T-helper 9 cell (primary cell): ENCODE data around the gene TADA3.

Experiments used
- DNase-seq: peaks from one replicate; pipeline ENCODE4 v3.0.0-alpha.2; 2020
- total RNA-seq, 2 donors: gene quantifications; one replicate each; lab custom pipeline; 2026; lab: John Stamatoyannopoulos, UW

Gene TADA3, protein sequence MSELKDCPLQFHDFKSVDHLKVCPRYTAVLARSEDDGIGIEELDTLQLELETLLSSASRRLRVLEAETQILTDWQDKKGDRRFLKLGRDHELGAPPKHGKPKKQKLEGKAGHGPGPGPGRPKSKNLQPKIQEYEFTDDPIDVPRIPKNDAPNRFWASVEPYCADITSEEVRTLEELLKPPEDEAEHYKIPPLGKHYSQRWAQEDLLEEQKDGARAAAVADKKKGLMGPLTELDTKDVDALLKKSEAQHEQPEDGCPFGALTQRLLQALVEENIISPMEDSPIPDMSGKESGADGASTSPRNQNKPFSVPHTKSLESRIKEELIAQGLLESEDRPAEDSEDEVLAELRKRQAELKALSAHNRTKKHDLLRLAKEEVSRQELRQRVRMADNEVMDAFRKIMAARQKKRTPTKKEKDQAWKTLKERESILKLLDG
- 21.5 to 48.8 reads per million in 2 donors for total RNA-seq

DNA sequence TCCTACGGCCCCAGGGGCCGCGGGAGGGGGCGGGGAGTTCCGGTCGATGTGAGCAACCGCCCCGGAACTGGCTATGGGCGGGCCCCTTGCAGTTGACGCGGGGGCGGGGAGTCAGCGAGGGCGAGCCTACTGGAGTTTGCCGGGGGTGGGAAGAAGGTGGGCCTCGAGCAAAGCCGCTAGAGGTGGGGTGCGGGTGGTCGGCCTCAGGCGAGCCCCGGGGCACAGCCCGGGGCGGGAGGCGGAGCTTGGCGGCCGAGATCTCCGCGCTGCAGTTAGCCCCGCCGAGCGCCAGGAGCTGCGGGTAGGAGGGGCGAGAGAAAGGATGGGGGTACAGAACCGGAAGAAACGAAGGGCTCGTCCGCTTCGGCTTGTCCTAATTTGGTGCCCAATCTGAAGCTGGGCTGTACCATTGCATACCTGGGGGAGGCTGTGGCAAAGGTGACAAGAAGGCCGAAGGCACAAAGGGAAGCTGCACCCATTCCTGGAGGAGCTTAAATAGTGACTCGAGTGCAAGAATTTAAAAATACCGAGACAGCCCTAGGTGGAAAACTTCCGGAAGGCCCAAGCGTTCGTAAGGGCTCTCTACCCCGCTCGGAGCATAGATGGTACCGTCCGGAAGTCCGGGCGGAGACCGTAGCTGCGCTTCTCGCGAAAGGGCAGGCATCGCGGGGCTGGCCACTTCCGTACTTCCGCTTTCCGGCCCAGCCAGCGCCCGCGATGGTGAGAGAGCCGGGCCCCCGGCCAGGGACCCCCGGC is at the start of gene TADA3, which contains the start of gene ARPC4:
TSS of gene TADA3 (minus strand) at position 69 of the 756 bp plus-strand sequence. CDS start 1,007 bp downstream, outside the sequence.
TSS of gene ARPC4 (plus strand) at position 678 of the 756 bp plus-strand sequence. CDS start at position 718, 40 bp downstream.
- DNase-seq: peak; percentile 83

DNA sequence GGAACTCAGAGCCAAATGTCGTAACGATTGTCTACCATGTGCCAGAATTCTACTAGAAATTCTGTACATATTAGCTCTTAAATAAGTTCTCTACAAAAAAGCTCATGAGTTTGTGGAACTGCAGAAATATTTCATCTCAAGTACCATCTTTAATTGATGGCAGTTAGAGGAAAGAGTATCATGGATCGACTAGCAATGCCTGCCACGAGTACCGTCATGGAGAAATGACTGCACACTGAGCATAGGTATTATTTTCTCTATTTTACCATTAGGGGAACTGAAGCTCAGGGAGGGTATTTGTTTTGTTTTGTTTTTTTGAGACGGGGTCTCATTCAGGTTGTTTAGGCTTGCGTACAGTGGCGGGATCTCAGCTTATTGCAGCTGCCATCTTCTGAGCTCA is 48.7 kb upstream of the TADA3 start:
- no peak for DNase-seq

DNA sequence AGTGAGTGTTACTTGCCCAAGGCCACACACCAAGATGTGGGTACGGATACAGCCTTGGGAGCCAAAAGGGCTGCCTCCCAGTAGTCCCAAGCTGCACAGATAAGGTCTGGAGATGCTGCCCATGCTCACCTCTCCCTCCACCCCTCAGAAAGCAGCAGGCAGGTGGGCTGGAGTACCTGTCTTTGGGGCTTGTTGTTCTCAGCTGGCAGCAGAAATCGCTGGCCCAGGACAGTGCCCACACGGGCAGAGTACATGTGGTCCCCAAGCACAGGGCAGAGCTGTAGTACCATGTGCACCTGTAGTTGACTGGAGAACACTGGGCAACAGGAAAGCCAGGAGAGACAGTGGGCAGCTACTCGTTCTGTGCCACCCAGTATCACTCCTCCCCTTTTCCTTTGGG is 46.6 kb upstream of the TADA3 start:
- no peak for DNase-seq

DNA sequence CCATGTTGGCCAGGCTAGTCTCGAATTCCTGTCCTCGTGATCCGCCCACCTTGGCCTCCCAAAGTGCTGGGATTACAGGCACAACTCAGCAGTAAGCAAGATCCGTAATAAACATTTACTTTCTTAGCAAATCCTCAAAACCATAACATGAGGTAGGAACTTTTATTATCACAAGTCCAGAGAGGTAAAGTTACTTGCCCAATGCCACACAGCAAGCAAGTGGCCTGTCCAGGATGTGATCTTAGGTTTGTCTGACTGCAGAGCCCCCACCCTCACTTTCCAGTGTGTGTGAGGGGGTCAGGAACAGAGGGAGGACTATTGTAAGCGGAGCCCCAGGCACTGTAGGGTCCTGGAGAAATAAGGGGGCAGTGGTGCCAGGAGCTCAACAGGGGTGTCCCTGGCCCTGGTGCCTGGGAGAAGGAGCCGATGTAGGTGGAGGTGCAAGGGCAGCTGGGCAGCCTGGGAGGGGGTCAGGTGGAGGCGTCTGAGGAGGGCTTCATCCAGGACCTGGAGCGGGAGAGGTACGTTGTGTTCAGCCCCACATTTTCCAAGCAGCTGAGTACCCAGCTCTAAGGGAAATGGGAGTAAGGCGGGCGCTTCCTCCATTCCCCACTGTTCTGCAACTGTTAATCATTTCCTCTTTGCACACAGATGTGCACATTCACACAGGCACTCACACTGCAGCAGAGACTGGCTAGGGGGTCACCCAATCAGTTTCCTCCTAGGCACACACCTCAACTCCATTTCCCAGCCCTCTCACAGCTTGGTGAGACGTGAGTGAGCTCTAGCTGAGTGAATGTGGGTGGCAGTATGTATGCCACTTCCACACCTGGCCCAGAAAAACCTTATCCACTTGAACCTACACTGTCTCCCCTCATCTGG is 45.7 kb upstream of the TADA3 start:
- no peak for DNase-seq

DNA sequence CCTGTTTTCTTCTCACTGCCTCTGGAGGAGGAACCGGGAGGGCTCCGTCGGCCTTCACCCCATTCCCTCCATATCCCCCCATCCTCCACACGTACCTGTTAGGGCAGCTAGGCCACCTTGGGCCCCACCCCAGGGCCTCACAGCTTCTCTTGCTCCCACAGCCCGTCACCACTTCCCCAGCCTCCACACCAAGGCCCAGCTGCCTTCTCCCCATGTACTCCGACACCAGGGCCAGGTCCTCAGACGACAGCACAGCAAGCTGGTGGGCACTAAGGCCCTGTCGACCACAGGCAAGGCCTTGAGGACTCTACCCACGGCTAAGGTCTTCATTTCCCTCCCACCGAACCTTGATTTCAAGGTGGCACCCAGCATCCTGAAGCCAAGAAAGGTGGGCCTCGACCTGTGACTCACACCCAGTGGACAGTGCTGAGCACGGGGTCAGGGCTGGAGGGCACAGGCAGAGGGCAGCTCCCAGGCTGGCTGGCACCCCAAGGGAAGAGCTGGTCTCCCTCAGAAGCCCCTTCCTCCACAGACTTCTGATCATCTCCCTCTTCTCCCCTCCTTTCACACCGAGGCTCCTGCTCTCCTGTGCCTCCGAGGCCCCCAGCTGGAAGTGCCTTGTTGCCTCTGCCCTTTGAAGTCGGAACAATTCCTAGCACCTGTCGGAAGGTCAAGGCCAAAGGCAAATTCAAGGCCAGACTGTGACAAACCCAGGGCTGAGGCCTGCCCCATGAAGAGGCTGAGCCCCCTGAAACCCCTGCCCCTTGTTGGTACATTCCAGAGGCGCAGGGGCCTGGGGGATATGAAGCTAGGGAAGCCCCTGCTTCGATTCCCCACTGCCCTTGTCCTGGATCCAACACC is 42.5 kb upstream of the TADA3 start:
- no peak for DNase-seq

DNA sequence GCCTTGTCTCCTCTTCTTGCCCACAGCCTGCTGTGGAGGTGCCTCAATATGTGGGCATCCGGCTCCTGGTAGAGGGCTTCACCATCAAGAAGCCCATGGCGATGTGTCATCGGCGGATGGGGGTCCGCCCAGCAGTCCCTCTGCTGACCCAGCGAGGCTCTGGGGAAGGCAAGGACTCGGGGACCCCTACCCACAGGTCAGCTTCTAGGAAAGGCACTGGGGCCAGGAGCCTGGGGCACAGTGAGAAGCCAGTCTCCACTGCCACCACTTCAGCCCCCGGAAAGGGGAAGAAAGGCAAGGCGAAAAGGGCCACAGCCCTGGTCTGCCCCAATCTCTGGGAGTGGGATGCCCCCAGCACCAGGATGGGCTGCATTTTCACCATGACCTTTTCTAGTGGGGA is 40.8 kb upstream of the TADA3 start:
- DNase-seq: no peak

DNA sequence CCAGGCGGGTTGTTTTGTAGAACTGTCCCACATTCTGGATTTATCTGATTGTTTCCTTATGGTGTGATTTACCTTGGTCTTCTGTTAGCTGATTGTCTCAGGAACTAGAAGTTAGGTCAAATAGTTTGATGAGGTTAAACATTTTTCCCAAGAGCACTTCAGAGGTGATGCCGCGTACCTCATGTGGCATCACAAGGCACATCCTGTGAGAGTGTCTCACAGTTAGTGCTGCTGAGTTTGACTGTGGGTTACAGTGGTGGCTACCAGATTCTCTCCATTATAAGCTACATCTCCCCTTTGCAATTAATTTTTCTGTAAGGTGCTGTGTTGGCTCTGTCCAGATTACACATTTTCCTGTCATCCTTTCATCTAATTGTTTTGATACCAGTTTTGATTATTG is 39.0 kb upstream of the TADA3 start:
- no peak for DNase-seq

DNA sequence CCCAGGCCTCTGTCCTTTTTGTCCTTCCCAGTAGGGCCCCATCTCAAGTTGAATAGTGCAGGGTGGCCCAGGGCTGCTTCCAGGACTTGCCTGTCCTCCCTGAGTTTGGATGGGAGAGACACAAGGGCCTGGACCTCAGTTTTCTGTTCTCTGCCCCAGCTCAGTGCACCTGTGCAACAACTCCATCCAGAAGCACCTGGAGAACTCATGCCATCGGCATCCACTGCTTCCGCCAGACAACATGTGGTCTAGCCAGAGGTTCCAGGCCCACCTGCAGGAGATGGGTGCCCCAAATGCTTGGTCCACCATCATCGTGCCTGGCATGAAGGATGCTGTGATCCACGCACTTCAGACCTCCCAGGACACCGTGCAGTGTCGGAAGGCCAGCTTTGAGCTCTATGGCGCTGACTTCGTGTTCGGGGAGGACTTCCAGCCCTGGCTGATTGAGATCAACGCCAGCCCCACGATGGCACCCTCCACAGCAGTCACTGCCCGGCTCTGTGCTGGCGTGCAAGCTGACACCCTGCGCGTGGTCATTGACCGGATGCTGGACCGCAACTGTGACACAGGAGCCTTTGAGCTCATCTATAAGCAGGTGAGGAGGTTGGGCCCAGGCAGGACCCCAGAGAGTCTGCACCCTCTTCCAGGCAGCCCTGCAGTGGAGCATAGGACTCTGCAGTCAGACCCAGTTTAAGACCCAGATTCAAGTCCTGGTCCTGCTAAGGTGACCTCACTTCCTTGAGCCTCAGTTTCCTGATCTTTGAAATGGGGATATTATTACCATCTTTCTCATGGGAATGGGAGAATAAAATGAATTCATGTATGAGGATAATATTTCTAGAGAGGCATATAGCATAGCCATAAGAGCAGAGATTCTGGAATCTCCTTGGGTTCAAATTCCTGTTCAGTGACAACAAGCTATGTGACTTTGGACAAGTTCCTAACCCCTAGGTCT is 36.8 kb upstream of the TADA3 start:
- no peak for DNase-seq

DNA sequence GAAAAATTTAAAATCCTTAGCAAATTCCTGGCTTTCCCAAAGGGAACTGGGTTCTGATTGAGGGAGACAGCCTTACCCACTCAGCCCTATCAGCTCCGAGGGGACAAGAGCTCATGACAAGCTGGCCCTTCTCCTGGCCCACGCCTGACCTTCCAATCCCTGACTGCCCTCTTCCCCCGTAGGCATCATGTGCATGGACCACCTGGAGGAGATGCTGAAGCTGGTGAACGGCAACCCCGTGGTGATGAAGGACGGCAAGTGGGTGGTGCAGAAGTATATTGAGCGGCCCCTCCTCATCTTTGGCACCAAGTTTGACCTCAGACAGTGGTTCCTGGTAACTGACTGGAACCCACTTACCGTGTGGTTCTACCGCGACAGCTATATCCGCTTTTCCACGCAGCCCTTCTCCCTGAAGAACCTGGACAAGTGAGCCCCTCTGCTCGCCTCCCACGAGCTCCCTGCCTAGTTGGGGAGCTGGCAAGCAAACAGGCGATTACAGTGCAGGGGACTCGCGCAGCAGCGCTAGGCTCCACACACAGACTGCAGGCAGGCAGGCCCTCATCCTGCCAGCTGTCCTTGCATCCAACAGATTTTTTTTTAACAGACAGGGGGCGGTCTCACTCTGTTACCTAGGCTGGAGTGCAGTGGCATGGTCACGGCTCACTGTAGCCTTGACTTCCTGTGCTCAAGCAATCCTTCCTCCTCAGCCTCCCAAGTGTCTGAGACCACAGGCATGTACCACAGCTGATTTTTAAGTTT is 34.7 kb upstream of the TADA3 start:
- no peak for DNase-seq

DNA sequence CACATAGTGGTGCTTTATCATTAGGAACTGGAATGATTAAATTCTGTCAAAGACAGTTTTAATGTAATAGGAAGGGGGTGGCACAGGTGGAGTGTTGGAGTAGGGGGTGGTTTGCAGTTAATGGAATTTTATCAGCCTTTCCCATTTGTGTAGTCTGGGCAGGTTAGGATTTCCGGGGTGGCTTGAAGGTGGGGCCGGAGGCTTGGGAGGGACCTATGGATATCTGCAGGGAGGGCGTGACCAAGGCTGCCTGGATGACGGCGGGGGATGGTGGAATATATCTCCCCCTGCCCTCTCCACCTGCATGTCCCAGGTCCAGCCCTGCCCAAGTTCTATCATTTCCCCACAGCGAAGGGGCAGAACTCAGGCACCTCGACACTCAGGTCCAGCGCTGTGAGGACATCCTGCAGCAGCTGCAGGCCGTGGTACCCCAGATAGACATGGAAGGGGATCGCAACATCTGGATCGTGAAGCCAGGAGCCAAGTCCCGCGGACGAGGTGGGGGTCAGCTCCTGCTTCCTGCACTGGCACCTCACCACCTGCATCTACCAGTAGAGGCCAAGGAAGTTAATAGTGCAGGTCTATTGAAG is 33.3 kb upstream of the TADA3 start:
- no peak for DNase-seq

DNA sequence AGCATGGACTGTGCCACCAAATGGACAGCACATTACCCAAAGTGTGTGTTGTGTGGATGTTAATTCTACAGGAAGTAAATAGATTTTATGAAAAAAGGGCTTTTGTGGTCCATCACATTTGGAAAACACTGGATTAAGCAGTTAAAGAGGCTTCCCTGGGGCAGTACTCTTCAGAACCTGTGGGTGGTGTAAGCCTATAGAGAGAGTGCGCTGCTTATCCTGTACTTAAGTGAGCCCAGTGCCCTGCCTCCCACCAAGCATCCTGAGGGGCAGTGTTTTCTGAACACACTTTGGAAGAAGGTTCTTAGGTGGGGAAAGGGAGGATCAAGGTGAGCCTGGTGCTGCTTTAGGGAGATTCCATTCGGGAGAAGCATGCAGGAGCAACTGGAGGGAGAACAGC is 28.7 kb upstream of the TADA3 start:
- no peak for DNase-seq

DNA sequence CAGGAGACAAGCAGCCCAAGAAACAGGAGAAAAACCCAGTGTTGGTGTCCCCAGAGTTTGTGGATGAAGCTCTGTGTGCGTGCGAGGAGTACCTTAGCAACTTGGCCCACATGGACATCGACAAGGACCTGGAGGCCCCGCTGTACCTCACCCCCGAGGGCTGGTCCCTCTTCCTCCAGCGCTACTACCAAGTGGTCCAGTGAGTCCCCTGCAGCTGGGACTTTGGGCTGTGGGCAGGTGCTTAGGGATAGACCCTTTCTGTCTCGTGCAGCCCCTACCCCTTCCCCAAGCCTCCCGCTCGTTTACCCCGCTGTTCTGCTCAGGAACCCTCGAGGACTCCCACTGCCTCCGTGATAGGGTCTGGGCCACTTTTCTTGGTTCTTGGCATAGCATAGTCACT is 28.3 kb upstream of the TADA3 start:
- DNase-seq: no peak

DNA sequence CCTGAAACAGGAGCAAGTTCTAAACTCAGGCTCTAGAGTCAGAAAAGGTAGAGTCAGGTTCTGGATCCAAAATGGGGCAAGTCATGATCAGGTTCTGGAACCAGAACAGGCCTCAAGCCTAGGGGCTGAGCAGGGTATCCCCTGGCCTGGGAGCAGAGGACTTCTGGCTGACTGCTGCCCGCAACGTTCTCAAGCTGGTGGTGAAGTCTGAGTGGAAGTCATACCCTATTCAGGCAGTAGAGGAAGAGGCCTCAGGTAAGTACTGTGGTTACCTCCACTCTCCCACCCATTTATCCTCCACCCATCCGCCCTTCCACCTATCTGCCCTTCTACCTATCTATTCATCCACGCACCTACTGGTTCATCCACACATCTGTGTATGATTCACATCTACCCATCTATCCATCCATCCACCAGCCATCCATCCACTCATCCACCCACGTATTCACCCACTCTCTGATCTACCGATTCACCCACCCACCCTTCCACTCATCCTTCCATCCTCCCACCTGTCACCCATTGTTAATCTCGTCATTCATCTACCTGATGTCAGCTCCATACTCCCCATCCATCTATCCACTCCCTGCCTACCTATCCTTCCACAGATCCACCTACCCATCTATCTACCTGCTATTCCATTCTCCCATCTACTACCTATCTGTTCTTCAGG is 26.5 kb upstream of the TADA3 start:
- no peak for DNase-seq

DNA sequence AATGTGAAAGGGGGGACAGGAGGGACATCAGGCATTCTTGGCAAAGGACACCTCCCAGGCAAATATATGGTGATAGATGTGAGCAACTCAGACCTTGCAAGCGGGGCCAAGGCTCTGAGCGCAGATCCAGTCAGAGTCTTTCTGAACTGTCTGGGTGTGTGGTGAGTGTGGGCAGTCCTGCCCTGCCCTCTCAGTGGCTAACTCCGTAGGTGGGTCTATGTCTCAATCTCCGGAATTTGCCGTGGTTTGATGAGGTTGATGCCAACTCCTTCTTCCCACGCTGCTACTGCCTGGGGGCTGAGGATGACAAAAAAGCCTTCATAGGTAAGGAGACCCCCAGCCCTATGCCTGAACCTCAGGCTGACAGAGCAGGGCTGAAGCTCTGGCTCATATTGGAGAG is 25.2 kb upstream of the TADA3 start:
- DNase-seq: no peak

DNA sequence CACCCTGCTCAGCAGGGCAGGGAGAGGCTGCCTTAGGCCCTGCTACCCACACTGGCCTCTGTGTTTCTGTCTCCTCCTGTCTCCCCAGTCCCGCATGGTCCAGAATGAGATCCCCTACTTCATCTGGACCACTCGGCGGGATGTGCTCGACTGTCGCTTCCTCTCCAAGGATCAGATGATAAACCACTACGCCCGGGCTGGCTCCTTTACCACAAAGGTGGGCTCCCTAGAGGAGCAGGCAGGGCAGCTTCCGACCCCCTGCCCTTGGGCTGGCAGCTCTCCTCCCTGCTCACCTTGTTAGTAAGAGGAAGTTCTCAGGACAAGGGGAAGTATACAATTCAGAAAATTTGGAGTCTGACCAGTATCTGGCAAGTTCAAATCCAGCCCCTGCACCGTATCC is 23.7 kb upstream of the TADA3 start:
- DNase-seq: no peak

DNA sequence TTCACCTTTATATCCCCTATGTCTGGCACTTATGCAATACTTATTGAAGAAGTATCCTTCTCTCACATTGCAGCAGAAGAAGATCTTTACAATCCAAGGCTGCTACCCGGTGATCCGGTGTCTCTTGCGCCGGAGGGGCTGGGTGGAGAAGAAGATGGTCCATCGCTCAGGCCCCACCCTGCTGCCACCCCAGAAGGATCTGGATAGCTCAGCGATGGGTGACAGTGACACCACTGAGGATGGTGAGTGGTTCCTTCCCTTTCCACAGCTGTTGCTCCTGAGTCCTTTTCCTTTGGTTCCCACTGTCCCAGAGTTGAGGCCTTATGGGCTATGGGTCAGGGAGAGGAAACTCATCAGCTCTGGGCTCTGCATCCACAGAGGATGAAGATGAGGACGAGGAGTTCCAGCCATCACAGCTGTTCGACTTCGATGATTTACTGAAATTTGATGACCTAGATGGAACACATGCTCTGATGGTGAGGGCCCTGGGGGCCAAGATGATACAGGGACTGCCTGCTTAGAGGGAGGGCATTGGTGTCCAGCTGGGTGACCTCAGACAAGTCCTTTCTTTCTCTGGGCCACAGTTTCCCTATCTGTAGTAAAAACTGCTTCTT is 20.7 kb upstream of the TADA3 start:
- no peak for DNase-seq

DNA sequence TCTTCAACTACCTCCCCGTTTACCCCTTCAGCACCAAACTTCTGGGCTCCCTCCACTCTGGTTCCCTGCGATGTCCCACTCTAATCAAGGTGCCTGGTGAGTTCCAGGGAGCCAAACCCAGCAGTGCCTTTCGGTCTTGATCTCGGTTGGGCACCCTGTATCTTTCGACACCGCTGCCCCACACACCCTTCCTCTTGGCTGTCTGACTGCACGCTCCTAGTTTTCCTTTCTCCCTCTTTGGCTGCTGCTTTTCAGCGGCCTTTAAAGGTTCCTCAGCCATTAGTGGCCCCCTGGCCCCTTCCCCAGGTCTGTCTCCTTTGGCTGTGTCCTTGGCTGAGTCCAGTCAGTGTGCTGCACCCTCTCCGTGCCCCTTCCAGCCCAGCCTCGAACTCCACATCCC is 18.6 kb upstream of the TADA3 start:
- no peak for DNase-seq

DNA sequence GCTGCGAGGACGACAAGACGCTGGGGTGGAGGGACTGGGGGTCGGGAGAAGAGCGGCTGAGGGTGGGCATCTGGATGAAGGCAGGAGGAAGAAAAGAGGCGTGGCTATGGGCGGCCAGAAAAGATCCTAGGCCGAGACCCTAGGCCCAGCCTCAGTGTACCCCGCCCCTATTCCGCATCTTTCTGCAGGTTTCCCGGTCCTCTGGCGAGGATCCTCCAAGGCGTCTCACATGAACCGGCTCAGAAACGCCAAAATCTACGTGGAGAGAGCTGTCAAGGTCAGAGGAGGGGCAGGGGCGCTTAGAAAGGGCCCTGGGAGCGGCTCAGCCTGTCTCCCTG is 18.1 kb upstream of the TADA3 start:
- DNase-seq: no peak
